GM10266 (cell line): Measurements from ENCODE around the gene PHF13.

ENCODE experiments used
- DNase-seq: peaks from one replicate; pipeline ENCODE4 v3.0.0; 2012; ENCODE audit errors: extremely low spot score
- TF ChIP-seq, protein P1 (sequence below): IDR thresholded peaks from 2 replicates; pipeline ENCODE4 v1.5.1; 2012; ENCODE audit warnings: mild to moderate bottlenecking, low read depth; ENCODE audit not compliant: control insufficient read depth, insufficient read depth; ENCODE audit errors: missing control alignments

Gene PHF13

DNA sequence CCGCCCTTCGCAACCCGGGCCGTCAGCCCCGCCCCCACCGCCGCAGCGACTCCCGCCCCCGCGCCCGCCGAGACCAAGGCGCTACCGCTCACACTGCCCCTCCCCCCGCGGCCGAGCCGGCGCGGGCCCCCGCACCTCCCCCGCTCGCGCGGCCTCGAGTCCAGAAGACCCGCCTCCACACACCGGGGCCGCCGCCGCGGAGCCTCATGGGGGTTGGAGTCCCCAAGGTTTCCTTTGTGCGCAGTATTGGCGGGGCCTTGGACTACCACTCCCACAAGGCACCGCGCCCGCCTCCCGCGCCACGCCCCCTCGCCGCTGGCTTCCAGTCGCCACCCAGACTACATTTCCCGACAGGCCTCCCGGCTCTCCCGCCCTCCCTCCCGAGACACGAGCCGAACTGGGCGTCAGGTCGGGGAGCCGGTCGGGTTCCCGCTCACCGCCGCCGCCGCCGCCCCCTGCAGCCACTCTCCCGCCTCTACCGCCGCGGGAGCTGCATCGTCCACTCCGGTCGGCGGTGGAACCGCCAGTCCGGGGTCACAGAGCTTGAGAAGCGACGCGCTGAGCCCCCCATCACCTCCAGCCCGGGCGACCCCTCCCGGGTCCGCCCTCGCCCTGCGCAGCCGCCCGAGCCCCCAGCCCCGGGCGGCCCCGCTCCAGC lies at the start of gene PHF13:
Gene PHF13 (plus strand): TSS at position 371 of the 658 bp plus-strand sequence. CDS start 336 bp downstream, outside the sequence.
- peak; percentile 100 for DNase-seq
- TF ChIP-seq, protein P1, sequence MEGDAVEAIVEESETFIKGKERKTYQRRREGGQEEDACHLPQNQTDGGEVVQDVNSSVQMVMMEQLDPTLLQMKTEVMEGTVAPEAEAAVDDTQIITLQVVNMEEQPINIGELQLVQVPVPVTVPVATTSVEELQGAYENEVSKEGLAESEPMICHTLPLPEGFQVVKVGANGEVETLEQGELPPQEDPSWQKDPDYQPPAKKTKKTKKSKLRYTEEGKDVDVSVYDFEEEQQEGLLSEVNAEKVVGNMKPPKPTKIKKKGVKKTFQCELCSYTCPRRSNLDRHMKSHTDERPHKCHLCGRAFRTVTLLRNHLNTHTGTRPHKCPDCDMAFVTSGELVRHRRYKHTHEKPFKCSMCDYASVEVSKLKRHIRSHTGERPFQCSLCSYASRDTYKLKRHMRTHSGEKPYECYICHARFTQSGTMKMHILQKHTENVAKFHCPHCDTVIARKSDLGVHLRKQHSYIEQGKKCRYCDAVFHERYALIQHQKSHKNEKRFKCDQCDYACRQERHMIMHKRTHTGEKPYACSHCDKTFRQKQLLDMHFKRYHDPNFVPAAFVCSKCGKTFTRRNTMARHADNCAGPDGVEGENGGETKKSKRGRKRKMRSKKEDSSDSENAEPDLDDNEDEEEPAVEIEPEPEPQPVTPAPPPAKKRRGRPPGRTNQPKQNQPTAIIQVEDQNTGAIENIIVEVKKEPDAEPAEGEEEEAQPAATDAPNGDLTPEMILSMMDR = no peak

DNA sequence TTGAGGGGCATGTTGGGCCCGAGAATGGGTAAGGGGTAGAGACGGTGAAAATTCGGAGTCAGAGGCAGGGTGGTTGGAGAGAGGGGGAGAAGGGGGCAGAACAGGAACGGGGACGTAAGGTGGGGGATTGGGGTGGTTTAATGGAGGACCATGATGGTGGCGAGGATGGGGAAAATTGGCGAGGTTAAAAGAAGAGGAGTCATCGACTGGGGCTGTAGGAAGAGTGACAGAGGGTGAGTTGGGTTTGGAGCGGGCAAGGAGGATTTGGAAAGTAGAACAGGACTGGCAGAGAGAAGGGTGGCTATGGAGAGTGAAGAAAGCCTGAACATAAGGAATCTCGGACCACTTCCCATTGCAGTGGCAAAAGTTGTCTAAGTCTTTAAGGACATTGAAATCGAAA lies 44.5 kb upstream of the PHF13 start:
- TF ChIP-seq, protein P1 = no peak
- DNase-seq = no peak

DNA sequence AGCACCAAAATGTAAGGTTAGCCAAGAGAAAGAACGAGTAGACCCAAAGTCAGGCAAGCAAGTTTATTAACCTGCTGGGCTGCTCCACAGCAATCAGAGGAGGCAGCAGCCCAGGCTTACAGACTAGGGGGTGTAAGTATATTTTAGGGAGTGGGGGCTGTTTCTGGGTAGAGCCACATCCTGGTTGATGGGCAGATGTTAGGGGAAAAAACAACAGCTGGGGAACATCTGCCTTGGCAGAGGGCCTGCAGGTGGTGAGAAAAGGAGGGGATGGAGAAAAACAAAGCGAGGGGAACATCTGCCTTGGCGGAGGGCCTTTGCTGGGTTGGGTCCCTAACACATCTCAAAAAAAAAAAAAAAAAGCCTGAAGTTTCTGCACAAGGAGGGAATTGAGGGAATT lies 43.4 kb upstream of the PHF13 start:
- TF ChIP-seq, protein P1 = no peak
- DNase-seq = no peak

DNA sequence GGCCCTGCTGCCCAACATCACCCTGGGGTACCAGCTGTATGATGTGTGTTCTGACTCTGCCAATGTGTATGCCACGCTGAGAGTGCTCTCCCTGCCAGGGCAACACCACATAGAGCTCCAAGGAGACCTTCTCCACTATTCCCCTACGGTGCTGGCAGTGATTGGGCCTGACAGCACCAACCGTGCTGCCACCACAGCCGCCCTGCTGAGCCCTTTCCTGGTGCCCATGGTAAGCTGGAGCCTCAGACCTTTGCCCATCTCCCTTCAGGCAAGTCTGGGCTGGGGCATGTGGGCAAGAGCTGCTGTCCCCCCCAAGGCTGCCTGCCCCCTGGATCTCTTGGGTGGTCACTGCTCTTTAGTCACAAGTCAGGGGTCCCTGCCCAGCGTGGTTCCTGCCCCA lies 42.5 kb upstream of the PHF13 start:
- TF ChIP-seq, protein P1 = no peak
- no peak for DNase-seq

DNA sequence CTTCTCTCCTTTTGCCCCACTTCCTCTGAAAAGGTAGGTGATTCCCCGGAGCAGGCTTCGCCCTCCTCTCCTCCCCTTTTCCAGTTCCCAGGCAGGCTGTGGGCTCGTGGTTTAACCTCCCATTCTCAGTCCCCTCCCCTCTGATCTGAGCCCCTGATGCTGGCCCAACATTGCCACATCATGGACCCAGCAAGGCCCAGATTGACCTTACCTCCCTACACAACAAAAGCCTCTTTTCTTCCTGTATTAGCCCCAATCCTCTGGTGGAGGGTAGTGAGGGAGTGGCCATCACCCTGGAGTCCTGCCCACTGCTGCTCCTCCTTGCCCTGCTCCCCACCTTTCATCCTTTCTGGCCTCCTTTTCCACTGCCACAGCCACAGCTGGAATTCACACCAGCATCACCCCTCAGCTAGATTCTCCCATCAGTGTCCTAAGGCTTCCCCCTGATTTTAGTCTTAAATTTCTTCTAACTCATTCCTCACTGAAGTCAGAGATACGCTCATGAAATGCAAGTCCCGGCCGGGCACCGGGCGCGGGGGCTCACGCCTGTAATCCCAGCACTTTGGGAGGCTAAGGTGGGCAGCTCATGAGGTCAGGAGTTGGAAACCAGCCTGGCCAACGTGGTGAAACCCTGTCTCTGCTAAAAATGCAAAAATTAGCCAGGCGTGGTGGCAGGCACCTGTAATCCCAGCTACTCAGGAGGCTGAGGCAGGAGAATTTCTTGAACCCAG lies 40.7 kb upstream of the PHF13 start:
- TF ChIP-seq, protein P1 = no peak
- no peak for DNase-seq

DNA sequence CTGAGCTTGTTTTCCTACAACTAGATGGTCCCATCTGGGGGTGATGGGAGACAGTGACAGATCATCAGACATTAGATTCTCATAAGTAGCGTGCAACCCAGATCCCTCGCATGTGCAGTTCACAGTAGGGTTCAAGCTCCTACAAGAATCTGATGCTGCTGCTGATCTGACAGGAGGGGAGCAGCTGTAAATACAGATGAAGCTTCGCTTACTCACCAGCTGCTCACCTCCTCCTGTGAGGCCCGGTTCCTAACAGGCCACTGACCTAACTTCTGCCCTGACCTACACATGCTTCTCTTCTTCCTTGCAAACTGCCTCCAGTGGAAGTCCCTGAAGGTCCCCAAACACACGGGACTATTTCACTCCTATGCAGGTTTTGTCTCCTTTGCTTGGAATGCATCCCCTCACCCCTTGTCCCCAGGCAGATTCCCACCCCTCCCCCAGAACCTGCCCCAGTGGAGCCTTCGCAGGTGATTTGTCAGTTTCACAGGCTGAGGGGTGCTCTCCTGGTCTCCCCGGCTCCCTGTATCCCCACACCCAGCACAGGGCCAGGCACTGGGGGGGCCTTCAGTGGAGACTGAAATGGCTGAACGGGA lies 39.4 kb upstream of the PHF13 start:
- no peak for DNase-seq
- TF ChIP-seq, protein P1 = no peak

DNA sequence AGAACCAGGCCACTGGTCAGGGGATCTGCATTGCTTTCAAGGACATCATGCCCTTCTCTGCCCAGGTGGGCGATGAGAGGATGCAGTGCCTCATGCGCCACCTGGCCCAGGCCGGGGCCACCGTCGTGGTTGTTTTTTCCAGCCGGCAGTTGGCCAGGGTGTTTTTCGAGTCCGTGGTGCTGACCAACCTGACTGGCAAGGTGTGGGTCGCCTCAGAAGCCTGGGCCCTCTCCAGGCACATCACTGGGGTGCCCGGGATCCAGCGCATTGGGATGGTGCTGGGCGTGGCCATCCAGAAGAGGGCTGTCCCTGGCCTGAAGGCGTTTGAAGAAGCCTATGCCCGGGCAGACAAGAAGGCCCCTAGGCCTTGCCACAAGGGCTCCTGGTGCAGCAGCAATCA lies 38.7 kb upstream of the PHF13 start:
- DNase-seq = no peak
- TF ChIP-seq, protein P1 = no peak
